NT2/D1 (cell line): Measurements from ENCODE around the gene CALU.

Source experiments
- SUZ12 ChIP-seq: IDR thresholded peaks from 2 replicates; pipeline ENCODE4 v1.6.1; 2011; ENCODE audit not compliant: insufficient read length, insufficient read depth; ENCODE audit errors: extremely low read depth
- YY1 ChIP-seq: IDR thresholded peaks from 2 replicates; pipeline ENCODE4 v1.6.1; 2011; ENCODE audit not compliant: insufficient read length, insufficient read depth
- ZNF274 ChIP-seq: IDR thresholded peaks from 2 replicates; pipeline ENCODE4 v1.6.1; 2011; ENCODE audit warnings: mild to moderate bottlenecking, low read depth, low read length

DNA sequence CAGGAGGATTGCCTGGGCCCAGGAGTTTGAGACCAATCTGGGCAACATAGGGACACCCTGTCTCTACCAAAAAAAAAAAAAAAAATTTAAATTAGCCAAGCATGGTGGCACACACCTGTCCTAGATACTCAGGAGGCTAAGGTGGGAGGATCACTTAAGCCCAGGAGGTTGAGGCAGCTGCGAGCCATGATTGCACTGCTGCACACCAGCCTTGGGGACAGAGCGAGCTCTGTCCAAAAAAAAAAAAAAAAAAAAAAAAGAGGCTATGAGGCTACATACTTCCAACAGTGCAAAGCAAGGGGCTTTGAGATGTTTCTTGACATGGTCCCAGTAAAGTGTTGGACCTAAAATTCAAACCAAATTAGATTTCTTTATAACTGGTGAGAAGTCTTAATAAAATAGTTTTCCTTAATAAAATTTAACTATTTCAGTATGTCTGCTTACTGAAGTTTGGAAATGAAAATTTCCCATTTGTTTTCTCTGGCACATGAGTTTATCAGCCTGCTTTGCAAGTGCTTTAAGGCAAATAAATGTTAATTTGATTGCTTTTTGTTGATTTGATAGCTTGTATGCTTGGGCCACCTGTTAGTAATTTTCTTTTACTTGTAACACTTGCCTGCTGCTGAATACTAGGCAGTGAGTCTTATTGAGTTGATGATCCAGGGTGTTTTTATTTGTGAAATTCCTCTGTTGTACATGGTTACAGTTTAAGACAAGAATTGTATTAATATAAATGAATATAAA, 16.1 kb downstream of the CALU start:
- TF ChIP-seq ZNF274 = no peak
- no peak for TF ChIP-seq YY1
- TF ChIP-seq SUZ12 = no peak
